BJ (cell line): Measurements from ENCODE around the gene EDC4. TPM values are rescaled to one million over a fixed set of nuclear protein-coding genes. Genes with fewer than 3 reads are reported as not detected.

ENCODE experiments used
- CTCF ChIA-PET: fragments of 350-600 bp; formaldehyde crosslinking; extraction: SDS; loops from one replicate; lab custom pipeline; 2021; ENCODE audit warnings: antibody characterized with exemption, inconsistent platforms; lab: Yijun Ruan, JAX
- POLR2A ChIA-PET: fragments of 300-600 bp; sonication (Branson Sonifier 250); formaldehyde crosslinking; extraction: SDS; loops from one replicate; lab custom pipeline; 2021; ENCODE audit warnings: antibody characterized with exemption; lab: Charles Lee
- DNase-seq: peaks from one replicate; pipeline ENCODE4 v3.0.0-alpha.2; 2011; ENCODE audit warnings: low read depth
- H3K27me3 ChIP-seq: 2 replicates; pipeline ENCODE4 v1.6.0; 2011; ENCODE audit warnings: low read length; ENCODE audit not compliant: control insufficient read depth, insufficient read depth
- H3K36me3 ChIP-seq: 2 replicates; pipeline ENCODE4 v1.5.1; 2011; ENCODE audit warnings: low read length; ENCODE audit not compliant: control insufficient read depth, insufficient read depth
- H3K4me3 ChIP-seq: 2 replicates; pipeline ENCODE4 v1.5.1; 2011; ENCODE audit warnings: low read depth, mild to moderate bottlenecking, control low read depth, low read length
- polyA plus RNA-seq: library from polyadenylated mRNA; depleted of rRNA; stranded (reverse); fragments of >200 nt; gene quantifications from 2 replicates; pipeline ENCODE4 v1.2.3, GENCODE V29; 2011
- TF ChIP-seq, protein P1 (sequence below): IDR thresholded peaks from 2 replicates; pipeline ENCODE4 v1.5.1; 2011; ENCODE audit warnings: low read depth, mild to moderate bottlenecking, control low read depth, inconsistent platforms, low read length, moderate library complexity; ENCODE audit not compliant: insufficient read depth

Gene EDC4
- polyA plus RNA-seq, 1 experiment = 27.4 TPM

DNA sequence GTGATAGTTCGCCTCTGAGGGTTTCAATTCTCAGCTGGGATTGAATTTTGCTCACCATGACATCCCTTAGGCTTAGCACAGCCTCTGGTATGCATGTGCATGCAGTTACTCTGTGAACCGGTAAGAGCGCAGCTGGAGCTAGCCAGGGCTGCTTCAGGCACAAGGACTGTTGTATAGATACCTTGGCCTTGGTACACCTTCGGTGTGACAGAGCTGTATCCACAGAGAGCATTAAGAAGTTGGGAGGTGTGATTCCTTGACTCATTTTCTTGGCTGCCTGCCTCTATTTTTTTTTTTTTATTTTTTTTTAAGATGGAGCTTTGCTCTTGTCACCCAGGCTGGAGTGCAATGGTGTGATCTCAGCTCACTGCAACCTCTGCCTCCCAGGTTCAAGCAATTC, 28.4 kb upstream of the EDC4 start:
- TF ChIP-seq, protein P1, sequence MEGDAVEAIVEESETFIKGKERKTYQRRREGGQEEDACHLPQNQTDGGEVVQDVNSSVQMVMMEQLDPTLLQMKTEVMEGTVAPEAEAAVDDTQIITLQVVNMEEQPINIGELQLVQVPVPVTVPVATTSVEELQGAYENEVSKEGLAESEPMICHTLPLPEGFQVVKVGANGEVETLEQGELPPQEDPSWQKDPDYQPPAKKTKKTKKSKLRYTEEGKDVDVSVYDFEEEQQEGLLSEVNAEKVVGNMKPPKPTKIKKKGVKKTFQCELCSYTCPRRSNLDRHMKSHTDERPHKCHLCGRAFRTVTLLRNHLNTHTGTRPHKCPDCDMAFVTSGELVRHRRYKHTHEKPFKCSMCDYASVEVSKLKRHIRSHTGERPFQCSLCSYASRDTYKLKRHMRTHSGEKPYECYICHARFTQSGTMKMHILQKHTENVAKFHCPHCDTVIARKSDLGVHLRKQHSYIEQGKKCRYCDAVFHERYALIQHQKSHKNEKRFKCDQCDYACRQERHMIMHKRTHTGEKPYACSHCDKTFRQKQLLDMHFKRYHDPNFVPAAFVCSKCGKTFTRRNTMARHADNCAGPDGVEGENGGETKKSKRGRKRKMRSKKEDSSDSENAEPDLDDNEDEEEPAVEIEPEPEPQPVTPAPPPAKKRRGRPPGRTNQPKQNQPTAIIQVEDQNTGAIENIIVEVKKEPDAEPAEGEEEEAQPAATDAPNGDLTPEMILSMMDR = peak; percentile 43
- ChIA-PET POLR2A (interaction anchor here (0.6 kb wide), 1 partner anchor 11 kb away, joined by 5 read pairs; no protein-coding TSS in a partner anchor), CTCF (interaction anchor here (0.7 to 3.2 kb wide), 14 partner anchors 9 to 1958 kb away, joined by 3 to 17 read pairs (median 4); partner anchors contain the start of genes EDC4 and PSMB10)
- no peak for DNase-seq
- Histone ChIP-seq H3K27me3 (no peaks in the 10 kb centered on the region), H3K4me3 (no peak overlapping the region), H3K36me3 (no peaks in the 10 kb centered on the region)

DNA sequence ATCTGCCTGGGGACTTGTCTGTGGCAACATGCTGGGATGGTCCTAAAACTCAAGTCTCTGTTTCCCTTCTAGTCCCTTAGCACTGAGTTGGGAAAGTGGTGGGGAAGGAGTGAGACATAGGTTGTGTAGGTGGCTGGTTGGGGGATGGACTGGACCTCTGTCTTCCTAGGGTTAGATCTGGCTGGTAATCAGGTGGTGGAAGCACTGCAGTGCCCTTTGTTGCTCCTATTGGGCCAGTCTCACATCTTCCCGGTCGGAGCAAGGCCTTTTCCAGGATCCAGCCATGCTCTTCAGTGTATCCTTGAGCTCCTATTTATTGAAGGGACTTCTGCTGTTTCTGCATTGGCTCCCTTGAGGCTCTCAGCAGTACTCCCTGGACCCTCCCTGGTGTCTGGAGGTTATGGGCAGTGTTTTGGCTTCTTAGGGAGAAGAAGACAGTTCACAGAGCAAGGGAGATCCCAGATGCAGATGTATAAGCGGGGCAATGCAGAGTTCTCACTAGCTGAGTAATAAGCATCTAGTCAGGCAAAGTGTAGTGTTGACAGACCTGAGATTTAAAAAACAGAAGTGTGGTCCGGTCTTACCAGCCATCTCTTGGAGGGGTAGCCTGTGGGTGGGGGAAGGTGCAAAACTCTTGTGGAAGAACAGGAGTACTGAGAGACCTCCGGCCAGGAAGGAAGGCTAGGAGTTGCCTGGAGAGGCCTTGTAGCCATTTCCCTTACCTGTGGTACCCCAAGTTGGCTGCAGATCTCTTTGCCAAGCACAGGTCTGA, 27.4 kb upstream of the EDC4 start:
- H3K27me3 ChIP-seq = no peaks in the 10 kb centered on the region
- no peak for DNase-seq
- ChIA-PET POLR2A (interaction anchor here (0.6 kb wide), 1 partner anchor 12 kb away, joined by 5 read pairs; no protein-coding TSS in a partner anchor), CTCF (interaction anchor here (0.8 to 3.2 kb wide), 13 partner anchors 9 to 324 kb away, joined by 3 to 17 read pairs (median 5); partner anchors contain the start of genes EDC4, NRN1L and PSMB10)
- H3K36me3 ChIP-seq = no peaks in the 10 kb centered on the region
- peak overlapping the region; percentile 69 for H3K4me3 ChIP-seq
- TF ChIP-seq, protein P1 = no peak

DNA sequence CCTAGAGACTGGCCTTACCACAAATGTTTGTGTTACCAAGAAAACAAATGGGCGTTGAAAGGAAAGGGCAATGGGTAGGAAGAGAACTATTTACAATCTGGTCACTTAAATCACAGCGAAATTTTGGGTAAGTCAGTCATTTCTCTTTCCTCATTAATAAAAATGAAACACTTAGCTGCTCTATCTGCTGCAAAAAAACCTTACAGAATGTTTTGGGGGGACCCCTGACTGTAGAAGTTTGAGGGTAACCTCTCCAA, 26.9 kb upstream of the EDC4 start:
- POLR2A ChIA-PET = no interaction called here
- TF ChIP-seq, protein P1 = no peak
- Histone ChIP-seq H3K36me3 (no peaks in the 10 kb centered on the region), H3K27me3 (no peaks in the 10 kb centered on the region), H3K4me3 (peak overlapping the region; percentile 69)
- no peak for DNase-seq
- CTCF ChIA-PET = interaction anchor here (0.8 to 3.2 kb wide), 7 partner anchors 16 to 325 kb away, joined by 3 to 17 read pairs (median 7); partner anchors contain the start of genes NRN1L and PSMB10

DNA sequence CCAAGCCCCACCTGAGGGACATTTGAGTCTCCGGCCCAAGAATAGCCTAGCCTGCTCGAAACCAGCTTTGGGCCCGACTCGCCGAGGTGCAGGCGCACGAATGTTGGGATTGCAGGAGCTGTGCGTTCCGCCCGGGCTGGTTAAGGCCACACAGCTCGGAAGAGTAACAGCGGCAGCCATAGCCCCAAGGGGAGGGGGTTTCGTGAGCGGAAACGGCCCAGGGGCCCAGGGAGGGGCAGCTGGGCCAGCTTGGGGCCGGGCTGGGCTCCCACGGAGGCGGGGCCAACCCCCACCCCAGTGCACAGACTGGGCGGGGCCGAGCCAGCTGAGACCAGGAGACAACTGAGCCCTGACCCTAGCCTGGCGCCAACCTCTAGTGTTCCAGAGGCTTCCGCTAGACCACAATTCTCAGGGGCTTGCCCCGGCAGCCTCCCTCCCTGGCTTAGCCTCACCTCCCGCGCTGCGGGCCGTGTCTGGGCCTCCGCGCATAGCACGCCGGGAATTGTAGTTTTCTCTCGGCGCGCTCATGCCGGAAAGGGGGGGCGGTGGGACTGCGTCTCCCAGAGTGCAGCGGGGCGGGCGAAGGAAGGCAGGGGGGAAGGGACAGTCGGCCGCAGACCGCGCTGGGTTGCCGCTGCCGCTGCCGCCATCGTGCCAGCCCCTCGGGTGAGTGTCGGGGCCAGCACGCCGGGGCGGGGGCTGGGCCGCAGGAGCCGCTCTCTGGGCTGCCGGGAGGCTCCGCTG, 26.4 kb upstream of the EDC4 start, which contains the start of gene NUTF2:
NUTF2 (plus strand) TSS at position 614 of the 744 bp plus-strand sequence. CDS start 18,198 bp downstream, outside the sequence.
- Histone ChIP-seq H3K27me3 (no peaks in the 10 kb centered on the region), H3K36me3 (no peaks in the 10 kb centered on the region), H3K4me3 (peak within 1 kb of the TSS; percentile 69)
- POLR2A ChIA-PET = no interaction called here
- peak; percentile 52 for DNase-seq
- TF ChIP-seq, protein P1 = no peak
- CTCF ChIA-PET = interaction anchor here (1.2 to 2.9 kb wide), 4 partner anchors 30 to 325 kb away, joined by 4 to 11 read pairs (median 8); partner anchors contain the start of gene NRN1L
